ENCODE data around the gene PLXNA2. TPM values are rescaled to one million over a fixed set of nuclear protein-coding genes. Genes with fewer than 3 reads are reported as not detected.

Gene PLXNA2
- total RNA-seq, 2 experiments from 2014 or later: 0.13 to 0.23 TPM

DNA sequence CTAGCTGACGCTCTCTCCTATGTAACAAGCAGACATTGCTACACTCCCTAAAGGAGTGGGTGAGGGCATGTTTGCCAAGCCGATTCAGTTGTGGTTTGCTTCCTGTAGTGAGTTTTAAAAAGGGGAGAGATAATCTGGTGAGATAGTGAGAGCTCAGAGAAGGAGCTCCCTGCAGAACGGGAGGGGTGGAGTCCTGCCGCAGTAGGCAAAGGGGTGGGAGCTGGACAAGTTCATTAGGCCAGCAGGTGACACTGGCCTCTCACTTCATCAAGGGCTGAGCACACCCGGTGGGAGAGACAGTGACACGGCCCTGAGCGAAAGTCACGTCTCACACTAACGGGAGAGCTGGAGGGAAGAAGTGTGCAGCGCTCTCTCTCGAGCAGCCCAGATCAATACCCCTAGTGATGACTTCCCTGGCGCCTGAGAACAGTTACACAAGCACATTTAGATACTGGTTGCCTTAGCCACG lies 189.2 kb downstream of the PLXNA2 start:
- TF ChIP-seq CTCF (IDR thresholded peaks at IDR 0.05): no peak
- no peaks in the 10 kb centered on the region for H3K27me3 Mint-ChIP-seq
- H3K4me1 Mint-ChIP-seq (ENCODE audit: low read depth): no peaks in the 10 kb centered on the region
- no peaks in the 10 kb centered on the region for H3K36me3 Mint-ChIP-seq (ENCODE audit: low read depth)
- no peak for ATAC-seq
- no peak overlapping the region for H3K4me3 Mint-ChIP-seq
- no peaks in the 10 kb centered on the region for H3K9me3 Mint-ChIP-seq
- intact Hi-C loops (cut with micrococcal nuclease): no loop called here
- no peak for DNase-seq
- H3K27ac Mint-ChIP-seq: no peak overlapping the region
- ChIA-PET CTCF (interaction anchor here (1.2 to 2.4 kb wide), 3 partner anchors 15 to 39 kb away, joined by 3 to 7 read pairs (median 3); no protein-coding TSS in a partner anchor), POLR2A (interaction anchor here (1.1 kb wide), 1 partner anchor 15 kb away, joined by 3 read pairs; no protein-coding TSS in a partner anchor)

DNA sequence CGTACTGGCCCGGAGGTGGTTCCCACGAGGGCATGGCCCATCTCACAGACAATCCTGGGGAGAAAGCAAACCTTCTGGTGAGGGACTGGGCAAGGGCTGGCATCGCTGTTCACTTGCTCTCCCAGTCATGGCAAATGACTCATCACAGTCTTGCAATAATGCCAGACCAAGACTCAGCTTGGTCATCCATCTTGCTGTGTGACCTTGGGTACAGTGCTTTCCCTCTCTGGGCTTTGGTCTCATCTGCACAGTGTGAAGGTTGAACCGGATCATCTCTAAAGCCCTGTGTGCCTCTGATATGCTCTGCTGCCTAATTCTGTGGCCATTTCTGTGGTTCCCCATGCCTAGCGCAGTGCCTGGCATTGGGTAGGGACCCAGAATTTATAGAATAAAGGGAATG lies 189.7 kb downstream of the PLXNA2 start:
- no peaks in the 10 kb centered on the region for H3K4me1 Mint-ChIP-seq (ENCODE audit: low read depth)
- H3K27me3 Mint-ChIP-seq: no peaks in the 10 kb centered on the region
- ATAC-seq (no peak), DNase-seq (no peak)
- CTCF ChIA-PET: interaction anchor here (1.2 to 2.4 kb wide), 3 partner anchors 15 to 40 kb away, joined by 3 to 7 read pairs (median 3); no protein-coding TSS in a partner anchor
- no peak for TF ChIP-seq CTCF (IDR thresholded peaks at IDR 0.05)
- H3K4me3 Mint-ChIP-seq: no peak overlapping the region
- no peaks in the 10 kb centered on the region for H3K9me3 Mint-ChIP-seq
- H3K27ac Mint-ChIP-seq: no peak overlapping the region
- POLR2A ChIA-PET: interaction anchor here (1.1 kb wide), 1 partner anchor 16 kb away, joined by 3 read pairs; no protein-coding TSS in a partner anchor
- intact Hi-C loops (cut with micrococcal nuclease): no loop called here
- H3K36me3 Mint-ChIP-seq (ENCODE audit: low read depth): no peaks in the 10 kb centered on the region

- no peaks in the 10 kb centered on the region for H3K9me3 Mint-ChIP-seq
- H3K27ac Mint-ChIP-seq: no peak overlapping the region
- ChIA-PET CTCF (no interaction called here), POLR2A (no interaction called here)
- H3K27me3 Mint-ChIP-seq: no peaks in the 10 kb centered on the region
- no peak for TF ChIP-seq CTCF (IDR thresholded peaks at IDR 0.05)
- no peak for ATAC-seq
- DNase-seq: no peak
- H3K36me3 Mint-ChIP-seq (ENCODE audit: low read depth): no peaks in the 10 kb centered on the region
- H3K4me1 Mint-ChIP-seq (ENCODE audit: low read depth): no peaks in the 10 kb centered on the region
- H3K4me3 Mint-ChIP-seq: no peak overlapping the region
- intact Hi-C loops (cut with micrococcal nuclease): no loop called here
Measured at GRCh38 chr1:208053661-208054060, 190.5 kb downstream of the PLXNA2 start.

DNA sequence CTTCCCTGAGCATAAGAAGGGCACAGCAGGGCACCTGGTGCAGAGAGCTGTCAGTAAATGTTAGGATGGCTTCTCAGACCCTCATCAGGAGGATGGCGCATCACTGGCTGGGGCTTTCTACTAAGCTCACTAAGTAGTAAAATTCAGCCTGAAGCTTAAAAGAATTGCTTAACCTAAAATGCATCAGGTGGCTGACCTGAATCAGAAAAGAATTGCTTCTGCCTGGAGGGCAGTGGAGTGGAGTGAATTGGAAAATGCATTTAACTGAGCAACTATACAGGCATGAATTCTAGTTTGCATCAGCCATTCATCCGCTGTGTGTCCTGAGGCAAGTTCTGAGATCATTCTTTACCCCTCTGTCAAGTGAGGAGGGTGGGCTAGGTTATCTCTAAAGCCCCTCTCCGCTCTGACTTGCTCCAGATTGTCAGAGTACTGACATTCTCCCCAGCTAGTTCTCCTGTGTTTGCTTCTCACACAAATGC lies 191.2 kb downstream of the PLXNA2 start:
- H3K27me3 Mint-ChIP-seq: no peaks in the 10 kb centered on the region
- intact Hi-C loops (cut with micrococcal nuclease): no loop called here
- ATAC-seq: no peak
- no peaks in the 10 kb centered on the region for H3K36me3 Mint-ChIP-seq (ENCODE audit: low read depth)
- H3K9me3 Mint-ChIP-seq: no peaks in the 10 kb centered on the region
- POLR2A ChIA-PET: no interaction called here
- no peak overlapping the region for H3K4me3 Mint-ChIP-seq
- no peak for TF ChIP-seq CTCF (IDR thresholded peaks at IDR 0.05)
- no peak for DNase-seq
- CTCF ChIA-PET: no interaction called here
- no peak overlapping the region for H3K27ac Mint-ChIP-seq
- no peaks in the 10 kb centered on the region for H3K4me1 Mint-ChIP-seq (ENCODE audit: low read depth)

- no peak for ATAC-seq
- CTCF ChIA-PET: no interaction called here
Measured at GRCh38 chr1:208052135-208052534, 192.0 kb downstream of the PLXNA2 start.

More at GRCh38 chr1:208052135-208052534, 192.0 kb downstream of the PLXNA2 start:
- TF ChIP-seq CTCF (IDR thresholded peaks at IDR 0.05): no peak
- intact Hi-C loops (cut with micrococcal nuclease): no loop called here
- H3K27me3 Mint-ChIP-seq: no peaks in the 10 kb centered on the region
- H3K9me3 Mint-ChIP-seq: no peaks in the 10 kb centered on the region
- H3K36me3 Mint-ChIP-seq (ENCODE audit: low read depth): no peaks in the 10 kb centered on the region
- H3K4me3 Mint-ChIP-seq: no peak overlapping the region
- no peak overlapping the region for H3K27ac Mint-ChIP-seq
- H3K4me1 Mint-ChIP-seq (ENCODE audit: low read depth): no peaks in the 10 kb centered on the region
- POLR2A ChIA-PET: no interaction called here
- no peak for DNase-seq
